ENCODE results near the gene RNF144B.

DNA sequence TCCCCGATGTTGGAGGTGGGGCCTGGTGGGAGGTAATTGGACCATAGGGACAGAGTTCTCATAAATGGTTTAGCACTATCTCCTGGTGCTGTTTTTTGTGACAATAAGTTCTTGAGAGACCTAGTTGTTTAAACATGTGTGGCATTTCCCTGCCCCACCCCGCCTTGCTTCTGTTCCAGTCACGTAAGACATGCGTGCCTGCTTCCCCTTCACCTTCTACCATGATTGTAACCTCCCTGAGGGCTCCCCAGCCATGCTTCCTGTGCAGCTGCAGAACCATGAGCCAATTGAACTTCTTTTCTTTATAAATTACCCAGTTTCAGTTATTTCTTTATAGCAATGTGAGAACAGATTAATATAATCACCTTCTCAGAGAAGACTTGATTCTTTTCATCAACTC, 2.5 kb upstream of the RNF144B start:
- TF ChIP-seq POLR2A (IDR thresholded peaks at IDR 0.05; ENCODE audit: low read depth, low read length) (no peak), TAF1 (IDR thresholded peaks at IDR 0.05; ENCODE audit: low read depth, low read length) (no peak)

Data from GM12891 (cell line).